Measurements from ENCODE around the gene ATXN10. TPM values are rescaled to one million over a fixed set of nuclear protein-coding genes. Genes with fewer than 3 reads are reported as not detected.

ATXN10 gene
- total and polyA plus RNA-seq, 2 of the 13 experiments (the other 11 are each of a cell fraction or from before 2014, with no cell fraction given): 60.1 to 194 TPM

DNA sequence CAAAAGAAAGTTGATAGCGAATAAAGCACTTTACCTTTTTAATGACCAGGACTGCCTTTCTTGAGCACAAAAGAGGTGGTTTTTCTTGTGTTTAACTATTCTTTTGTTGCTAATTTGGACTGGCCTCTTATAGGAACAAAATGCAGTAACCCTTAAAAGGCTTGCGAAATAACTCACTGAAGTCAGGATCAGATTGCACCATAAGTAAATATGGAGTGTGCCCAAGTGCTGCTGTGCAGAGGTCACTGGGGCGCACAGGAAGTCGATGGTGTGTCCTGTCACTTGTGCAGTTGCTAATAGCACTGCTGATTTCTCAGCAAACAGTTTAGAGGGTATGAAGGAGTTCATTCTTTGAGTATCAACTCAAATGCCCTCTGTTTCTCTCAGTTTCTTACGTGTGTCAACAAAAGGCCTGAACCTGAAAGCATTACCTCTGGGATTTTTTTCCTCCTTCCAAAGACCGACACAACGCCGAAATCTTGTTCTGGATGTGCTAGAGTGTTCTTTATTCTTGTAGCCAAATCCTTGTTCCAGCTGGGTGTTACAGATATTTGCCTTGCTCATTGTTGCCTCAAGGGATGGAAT is 71.3 kb downstream of the ATXN10 start (continued):
- TF ChIP-seq ZNF839 (CRISPR knock-in tag; IDR thresholded peaks at IDR 0.05; ENCODE audit: borderline replicate concordance) (no peak; the same call in 1 of the 2 replicates), HOXD1 (CRISPR knock-in tag; IDR thresholded peaks at IDR 0.05) (peak; percentile 92), HES4 (CRISPR knock-in tag; IDR thresholded peaks at IDR 0.05; ENCODE audit: borderline replicate concordance) (no peak), NFE2L2 (IDR thresholded peaks at IDR 0.05; ENCODE audit: low read length) (no peak), KDM6A (CRISPR knock-in tag; IDR thresholded peaks at IDR 0.05; ENCODE audit: low read depth) (peak; percentile 97), FOXA1 (IDR thresholded peaks at IDR 0.05) (peak; percentile 63; the same call in 1 of the 2 replicates), FOXA1 (CRISPR knock-in tag; IDR thresholded peaks at IDR 0.05) (peak; percentile 100), ZNF264 (CRISPR knock-in tag; IDR thresholded peaks at IDR 0.05) (peak; percentile 95), JUNB (CRISPR knock-in tag; IDR thresholded peaks at IDR 0.05; ENCODE audit: borderline replicate concordance) (no peak), HMG20B (CRISPR knock-in tag; conservative IDR thresholded peaks at IDR 0.05) (peak; percentile 96), HDAC1 (CRISPR knock-in tag; IDR thresholded peaks at IDR 0.05) (peak; percentile 95), MEIS2 (CRISPR knock-in tag; IDR thresholded peaks at IDR 0.05) (peak; percentile 90; the same call in 1 of the 2 replicates)
- TF ChIP-seq, protein P1, sequence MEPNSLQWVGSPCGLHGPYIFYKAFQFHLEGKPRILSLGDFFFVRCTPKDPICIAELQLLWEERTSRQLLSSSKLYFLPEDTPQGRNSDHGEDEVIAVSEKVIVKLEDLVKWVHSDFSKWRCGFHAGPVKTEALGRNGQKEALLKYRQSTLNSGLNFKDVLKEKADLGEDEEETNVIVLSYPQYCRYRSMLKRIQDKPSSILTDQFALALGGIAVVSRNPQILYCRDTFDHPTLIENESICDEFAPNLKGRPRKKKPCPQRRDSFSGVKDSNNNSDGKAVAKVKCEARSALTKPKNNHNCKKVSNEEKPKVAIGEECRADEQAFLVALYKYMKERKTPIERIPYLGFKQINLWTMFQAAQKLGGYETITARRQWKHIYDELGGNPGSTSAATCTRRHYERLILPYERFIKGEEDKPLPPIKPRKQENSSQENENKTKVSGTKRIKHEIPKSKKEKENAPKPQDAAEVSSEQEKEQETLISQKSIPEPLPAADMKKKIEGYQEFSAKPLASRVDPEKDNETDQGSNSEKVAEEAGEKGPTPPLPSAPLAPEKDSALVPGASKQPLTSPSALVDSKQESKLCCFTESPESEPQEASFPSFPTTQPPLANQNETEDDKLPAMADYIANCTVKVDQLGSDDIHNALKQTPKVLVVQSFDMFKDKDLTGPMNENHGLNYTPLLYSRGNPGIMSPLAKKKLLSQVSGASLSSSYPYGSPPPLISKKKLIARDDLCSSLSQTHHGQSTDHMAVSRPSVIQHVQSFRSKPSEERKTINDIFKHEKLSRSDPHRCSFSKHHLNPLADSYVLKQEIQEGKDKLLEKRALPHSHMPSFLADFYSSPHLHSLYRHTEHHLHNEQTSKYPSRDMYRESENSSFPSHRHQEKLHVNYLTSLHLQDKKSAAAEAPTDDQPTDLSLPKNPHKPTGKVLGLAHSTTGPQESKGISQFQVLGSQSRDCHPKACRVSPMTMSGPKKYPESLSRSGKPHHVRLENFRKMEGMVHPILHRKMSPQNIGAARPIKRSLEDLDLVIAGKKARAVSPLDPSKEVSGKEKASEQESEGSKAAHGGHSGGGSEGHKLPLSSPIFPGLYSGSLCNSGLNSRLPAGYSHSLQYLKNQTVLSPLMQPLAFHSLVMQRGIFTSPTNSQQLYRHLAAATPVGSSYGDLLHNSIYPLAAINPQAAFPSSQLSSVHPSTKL (CRISPR knock-in tag; IDR thresholded peaks at IDR 0.05): peak; percentile 100
- TF ChIP-seq, protein P2, sequence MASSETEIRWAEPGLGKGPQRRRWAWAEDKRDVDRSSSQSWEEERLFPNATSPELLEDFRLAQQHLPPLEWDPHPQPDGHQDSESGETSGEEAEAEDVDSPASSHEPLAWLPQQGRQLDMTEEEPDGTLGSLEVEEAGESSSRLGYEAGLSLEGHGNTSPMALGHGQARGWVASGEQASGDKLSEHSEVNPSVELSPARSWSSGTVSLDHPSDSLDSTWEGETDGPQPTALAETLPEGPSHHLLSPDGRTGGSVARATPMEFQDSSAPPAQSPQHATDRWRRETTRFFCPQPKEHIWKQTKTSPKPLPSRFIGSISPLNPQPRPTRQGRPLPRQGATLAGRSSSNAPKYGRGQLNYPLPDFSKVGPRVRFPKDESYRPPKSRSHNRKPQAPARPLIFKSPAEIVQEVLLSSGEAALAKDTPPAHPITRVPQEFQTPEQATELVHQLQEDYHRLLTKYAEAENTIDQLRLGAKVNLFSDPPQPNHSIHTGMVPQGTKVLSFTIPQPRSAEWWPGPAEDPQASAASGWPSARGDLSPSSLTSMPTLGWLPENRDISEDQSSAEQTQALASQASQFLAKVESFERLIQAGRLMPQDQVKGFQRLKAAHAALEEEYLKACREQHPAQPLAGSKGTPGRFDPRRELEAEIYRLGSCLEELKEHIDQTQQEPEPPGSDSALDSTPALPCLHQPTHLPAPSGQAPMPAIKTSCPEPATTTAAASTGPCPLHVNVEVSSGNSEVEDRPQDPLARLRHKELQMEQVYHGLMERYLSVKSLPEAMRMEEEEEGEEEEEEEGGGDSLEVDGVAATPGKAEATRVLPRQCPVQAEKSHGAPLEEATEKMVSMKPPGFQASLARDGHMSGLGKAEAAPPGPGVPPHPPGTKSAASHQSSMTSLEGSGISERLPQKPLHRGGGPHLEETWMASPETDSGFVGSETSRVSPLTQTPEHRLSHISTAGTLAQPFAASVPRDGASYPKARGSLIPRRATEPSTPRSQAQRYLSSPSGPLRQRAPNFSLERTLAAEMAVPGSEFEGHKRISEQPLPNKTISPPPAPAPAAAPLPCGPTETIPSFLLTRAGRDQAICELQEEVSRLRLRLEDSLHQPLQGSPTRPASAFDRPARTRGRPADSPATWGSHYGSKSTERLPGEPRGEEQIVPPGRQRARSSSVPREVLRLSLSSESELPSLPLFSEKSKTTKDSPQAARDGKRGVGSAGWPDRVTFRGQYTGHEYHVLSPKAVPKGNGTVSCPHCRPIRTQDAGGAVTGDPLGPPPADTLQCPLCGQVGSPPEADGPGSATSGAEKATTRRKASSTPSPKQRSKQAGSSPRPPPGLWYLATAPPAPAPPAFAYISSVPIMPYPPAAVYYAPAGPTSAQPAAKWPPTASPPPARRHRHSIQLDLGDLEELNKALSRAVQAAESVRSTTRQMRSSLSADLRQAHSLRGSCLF (CRISPR knock-in tag; IDR thresholded peaks at IDR 0.05; ENCODE audit: borderline replicate concordance): no peak

All from HepG2 (cell line).